GM19351 (cell line): ENCODE measurements around the gene FMC1.

Source experiments
- ATAC-seq: cut with Tn5 transposase; IDR thresholded peaks from one replicate; pipeline ENCODE4 v1.9.1; 2021; ENCODE audit warnings: mild to moderate bottlenecking, moderate library complexity; ENCODE audit not compliant: unreplicated experiment

The FMC1 gene

DNA sequence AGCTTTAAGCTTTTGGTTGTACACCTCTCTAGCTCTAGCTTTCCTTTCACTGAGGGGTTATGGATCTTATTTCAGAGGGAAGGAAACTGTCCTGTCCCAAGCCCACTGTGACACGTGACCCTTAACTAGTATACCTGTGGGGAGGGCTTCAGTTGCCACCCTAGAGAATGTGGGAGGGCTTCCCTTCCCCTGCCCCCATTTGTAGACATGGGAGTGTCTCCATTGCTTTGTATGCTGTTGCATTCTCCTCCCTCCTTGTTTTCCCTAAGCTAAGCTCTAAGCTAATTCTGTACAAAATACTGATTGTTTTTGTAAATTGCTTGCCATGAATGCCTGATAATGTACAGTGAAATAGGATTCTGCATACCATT lies 29.8 kb downstream of the FMC1 start:
- no peak for ATAC-seq

DNA sequence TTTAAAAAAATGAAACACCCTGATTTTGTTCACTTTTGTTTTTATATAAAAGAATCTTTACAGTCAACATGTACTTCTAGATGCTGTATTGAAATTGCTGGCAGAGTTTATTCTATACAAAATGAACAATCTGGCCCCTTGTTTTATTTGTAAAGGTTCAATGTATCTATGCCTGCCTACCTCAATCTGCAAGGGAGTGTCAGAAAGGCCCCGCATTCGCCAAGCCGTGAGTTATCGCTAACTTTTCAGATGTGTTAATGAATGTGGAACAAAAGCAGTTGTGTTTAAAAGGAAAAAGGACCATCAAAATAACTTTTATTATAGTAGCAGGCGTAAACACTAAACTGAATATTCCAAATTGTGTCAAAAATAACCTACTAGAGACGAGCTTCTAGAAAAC lies 33.1 kb downstream of the FMC1 start:
- ATAC-seq: no peak

DNA sequence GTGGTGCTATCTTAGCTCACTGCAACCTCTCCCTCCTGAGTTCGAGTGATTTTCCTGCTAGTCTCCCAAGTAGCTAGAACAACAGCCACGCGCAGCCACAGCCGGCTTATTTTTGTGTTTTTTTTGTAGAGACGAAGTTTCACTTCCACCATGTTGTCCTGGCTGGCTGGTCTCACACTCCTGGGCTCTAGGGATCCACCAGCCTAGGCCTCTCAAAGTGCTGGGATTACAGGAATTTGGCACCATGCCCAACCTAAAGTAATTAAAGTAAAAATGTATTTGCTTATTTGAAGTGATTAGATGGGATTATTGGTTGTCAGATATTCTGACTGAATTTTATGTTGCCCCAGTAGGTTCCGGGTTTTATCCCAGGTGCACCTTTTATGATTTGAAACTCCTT lies 41.3 kb downstream of the FMC1 start:
- ATAC-seq: no peak

GRCh38 chr7:139384611-139385010 lies 43.5 kb downstream of the FMC1 start:
- no peak for ATAC-seq

DNA sequence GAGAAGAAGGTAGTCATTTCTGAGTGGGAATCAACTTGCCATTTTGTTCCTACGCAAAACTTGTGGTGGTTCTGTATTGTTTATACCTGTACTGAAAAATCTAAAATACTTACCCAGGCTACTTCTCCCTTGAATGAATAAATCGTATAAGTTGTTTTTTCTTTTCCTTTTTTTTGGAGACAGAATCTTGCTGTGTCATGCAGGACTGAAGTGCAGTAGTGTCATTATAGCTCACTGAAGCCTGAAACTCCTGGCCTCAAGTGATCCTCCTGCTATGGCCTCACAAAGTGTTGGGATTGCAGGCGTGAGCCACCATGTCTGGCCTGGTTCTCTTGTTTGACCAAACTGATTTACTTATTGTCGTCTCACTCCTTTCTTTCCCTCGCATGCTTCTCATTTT lies 46.5 kb downstream of the FMC1 start:
- no peak for ATAC-seq

- no peak for ATAC-seq
Measured at GRCh38 chr7:139389091-139389490, 48.0 kb downstream of the FMC1 start.

GRCh38 chr7:139389774-139390173 lies 48.6 kb downstream of the FMC1 start:
- no peak for ATAC-seq

- no peak for ATAC-seq
Measured at GRCh38 chr7:139393621-139394211, 52.6 kb downstream of the FMC1 start.

GRCh38 chr7:139394540-139394939 lies 53.4 kb downstream of the FMC1 start:
- no peak for ATAC-seq
